ENCODE measurements around the gene RABAC1. TPM values are rescaled to one million over a fixed set of nuclear protein-coding genes. Genes with fewer than 3 reads are reported as not detected.

The RABAC1 gene
- total and polyA plus RNA-seq, 9 of the 15 experiments (the other 6 are each of a cell fraction or from before 2014, with no cell fraction given) = 2.4 to 28.1 (median 9.3) TPM

DNA sequence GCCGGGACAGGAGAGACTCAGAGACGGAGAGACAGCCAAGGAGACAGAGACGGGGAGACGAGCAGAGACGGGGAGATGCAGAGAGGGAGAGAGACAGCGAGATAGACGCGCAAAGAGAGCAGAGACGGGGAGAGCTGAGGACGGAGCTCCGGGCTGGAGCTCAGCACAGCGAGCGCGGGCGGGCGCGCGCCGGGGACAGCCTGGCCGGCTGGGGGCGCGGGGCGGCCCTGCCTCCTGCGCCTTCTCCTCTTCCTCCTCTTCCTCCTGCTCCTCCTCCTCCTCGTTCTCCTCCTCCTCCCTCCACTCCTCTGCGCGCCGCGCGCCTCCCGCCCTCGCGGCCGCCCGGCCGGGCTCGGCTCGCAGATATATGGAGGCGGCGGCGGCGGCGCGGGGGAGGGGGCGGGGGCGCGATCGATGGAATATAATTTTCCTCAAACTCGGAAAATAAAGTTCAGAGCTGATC is 30.9 kb downstream of the RABAC1 start, which contains the start of gene ERFL (continued):
- TF ChIP-seq TAF15 (IDR thresholded peaks at IDR 0.05; ENCODE audit: low read depth, low read length) = no peak
- TF ChIP-seq ZNF121 (CRISPR knock-in tag; conservative IDR thresholded peaks at IDR 0.05) = no peak
- peak in 1 of 3 experiments; percentile 27 for TF ChIP-seq YY1 (IDR thresholded peaks at IDR 0.05; ENCODE audit: borderline replicate concordance in 1 of 3, control insufficient read depth in 1 of 3, extremely low read depth in 1 of 3, insufficient read depth in 3 of 3, insufficient read length in 1 of 3, insufficient replicate concordance in 2 of 3, low read depth in 1 of 3, low read length in 2 of 3)
- TF ChIP-seq SIN3B (IDR thresholded peaks at IDR 0.05; ENCODE audit: low read depth) = peak; percentile 34; the same call in 1 of the 2 replicates
- no peak for TF ChIP-seq PHB2 (IDR thresholded peaks at IDR 0.05; ENCODE audit: low read depth)
- no peak for TF ChIP-seq MCM2 (IDR thresholded peaks at IDR 0.05; ENCODE audit: low read depth)
- TF ChIP-seq, protein P1, sequence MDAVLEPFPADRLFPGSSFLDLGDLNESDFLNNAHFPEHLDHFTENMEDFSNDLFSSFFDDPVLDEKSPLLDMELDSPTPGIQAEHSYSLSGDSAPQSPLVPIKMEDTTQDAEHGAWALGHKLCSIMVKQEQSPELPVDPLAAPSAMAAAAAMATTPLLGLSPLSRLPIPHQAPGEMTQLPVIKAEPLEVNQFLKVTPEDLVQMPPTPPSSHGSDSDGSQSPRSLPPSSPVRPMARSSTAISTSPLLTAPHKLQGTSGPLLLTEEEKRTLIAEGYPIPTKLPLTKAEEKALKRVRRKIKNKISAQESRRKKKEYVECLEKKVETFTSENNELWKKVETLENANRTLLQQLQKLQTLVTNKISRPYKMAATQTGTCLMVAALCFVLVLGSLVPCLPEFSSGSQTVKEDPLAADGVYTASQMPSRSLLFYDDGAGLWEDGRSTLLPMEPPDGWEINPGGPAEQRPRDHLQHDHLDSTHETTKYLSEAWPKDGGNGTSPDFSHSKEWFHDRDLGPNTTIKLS (IDR thresholded peaks at IDR 0.05; ENCODE audit: borderline replicate concordance, low read depth) = no peak
- TF ChIP-seq GABPB1 (CRISPR knock-in tag; IDR thresholded peaks at IDR 0.05) = no peak
- TF ChIP-seq ZNF445 (CRISPR knock-in tag; IDR thresholded peaks at IDR 0.05; ENCODE audit: low read depth) = no peak
- no peak for TF ChIP-seq ZNF830 (CRISPR knock-in tag; IDR thresholded peaks at IDR 0.05)
- TF ChIP-seq HNRNPK (IDR thresholded peaks at IDR 0.05; ENCODE audit: low read depth, low read length, poor library complexity, severe bottlenecking) = peak; percentile 41
- TF ChIP-seq, protein P2, sequence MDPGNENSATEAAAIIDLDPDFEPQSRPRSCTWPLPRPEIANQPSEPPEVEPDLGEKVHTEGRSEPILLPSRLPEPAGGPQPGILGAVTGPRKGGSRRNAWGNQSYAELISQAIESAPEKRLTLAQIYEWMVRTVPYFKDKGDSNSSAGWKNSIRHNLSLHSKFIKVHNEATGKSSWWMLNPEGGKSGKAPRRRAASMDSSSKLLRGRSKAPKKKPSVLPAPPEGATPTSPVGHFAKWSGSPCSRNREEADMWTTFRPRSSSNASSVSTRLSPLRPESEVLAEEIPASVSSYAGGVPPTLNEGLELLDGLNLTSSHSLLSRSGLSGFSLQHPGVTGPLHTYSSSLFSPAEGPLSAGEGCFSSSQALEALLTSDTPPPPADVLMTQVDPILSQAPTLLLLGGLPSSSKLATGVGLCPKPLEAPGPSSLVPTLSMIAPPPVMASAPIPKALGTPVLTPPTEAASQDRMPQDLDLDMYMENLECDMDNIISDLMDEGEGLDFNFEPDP (CRISPR knock-in tag; IDR thresholded peaks at IDR 0.05) = no peak
- TF ChIP-seq NR3C1 (CRISPR knock-in tag; IDR thresholded peaks at IDR 0.05) = no peak
- TF ChIP-seq CHCHD3 (CRISPR knock-in tag; IDR thresholded peaks at IDR 0.05) = no peak
- no peak for TF ChIP-seq NR1H2 (CRISPR knock-in tag; IDR thresholded peaks at IDR 0.05)
- peak; percentile 22 for TF ChIP-seq TBP (optimal IDR thresholded peaks at IDR 0.05; ENCODE audit: low read depth, low read length)
- TF ChIP-seq, protein P3, sequence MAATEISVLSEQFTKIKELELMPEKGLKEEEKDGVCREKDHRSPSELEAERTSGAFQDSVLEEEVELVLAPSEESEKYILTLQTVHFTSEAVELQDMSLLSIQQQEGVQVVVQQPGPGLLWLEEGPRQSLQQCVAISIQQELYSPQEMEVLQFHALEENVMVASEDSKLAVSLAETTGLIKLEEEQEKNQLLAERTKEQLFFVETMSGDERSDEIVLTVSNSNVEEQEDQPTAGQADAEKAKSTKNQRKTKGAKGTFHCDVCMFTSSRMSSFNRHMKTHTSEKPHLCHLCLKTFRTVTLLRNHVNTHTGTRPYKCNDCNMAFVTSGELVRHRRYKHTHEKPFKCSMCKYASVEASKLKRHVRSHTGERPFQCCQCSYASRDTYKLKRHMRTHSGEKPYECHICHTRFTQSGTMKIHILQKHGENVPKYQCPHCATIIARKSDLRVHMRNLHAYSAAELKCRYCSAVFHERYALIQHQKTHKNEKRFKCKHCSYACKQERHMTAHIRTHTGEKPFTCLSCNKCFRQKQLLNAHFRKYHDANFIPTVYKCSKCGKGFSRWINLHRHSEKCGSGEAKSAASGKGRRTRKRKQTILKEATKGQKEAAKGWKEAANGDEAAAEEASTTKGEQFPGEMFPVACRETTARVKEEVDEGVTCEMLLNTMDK (IDR thresholded peaks at IDR 0.05; ENCODE audit: borderline replicate concordance, insufficient read depth, low read depth, low read length, poor library complexity, severe bottlenecking) = no peak
- TF ChIP-seq, protein P4, sequence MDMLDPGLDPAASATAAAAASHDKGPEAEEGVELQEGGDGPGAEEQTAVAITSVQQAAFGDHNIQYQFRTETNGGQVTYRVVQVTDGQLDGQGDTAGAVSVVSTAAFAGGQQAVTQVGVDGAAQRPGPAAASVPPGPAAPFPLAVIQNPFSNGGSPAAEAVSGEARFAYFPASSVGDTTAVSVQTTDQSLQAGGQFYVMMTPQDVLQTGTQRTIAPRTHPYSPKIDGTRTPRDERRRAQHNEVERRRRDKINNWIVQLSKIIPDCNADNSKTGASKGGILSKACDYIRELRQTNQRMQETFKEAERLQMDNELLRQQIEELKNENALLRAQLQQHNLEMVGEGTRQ (CRISPR knock-in tag; IDR thresholded peaks at IDR 0.05) = no peak
- no peak for TF ChIP-seq NR4A1 (CRISPR knock-in tag; IDR thresholded peaks at IDR 0.05)
- TF ChIP-seq NR4A1 (tag; IDR thresholded peaks at IDR 0.05) = no peak
- TF ChIP-seq CCNT2 (IDR thresholded peaks at IDR 0.05; ENCODE audit: borderline replicate concordance, extremely low read depth, insufficient read length, low read depth, low read length) = peak; percentile 66
- TF ChIP-seq ZNF146 (CRISPR knock-in tag; IDR thresholded peaks at IDR 0.05; ENCODE audit: unreplicated experiment) = no peak
